ENCODE results near the gene INPP4B.
A peak's percentile ranks its signal among the peaks of the same experiment; 100 is the strongest.
"Not testable (repeated sequence)": the region's sequence is repeated elsewhere in the genome, so short reads cannot be mapped to it uniquely, and the experiment has no call there.

The INPP4B gene

GRCh38 chr4:142551517-142552305, 294.4 kb downstream of the INPP4B start:
- FAIRE-seq (no peak), DNase-seq (ENCODE audit: insufficient read length, low spot score) (no peak)

GRCh38 chr4:142550965-142551364, 295.1 kb downstream of the INPP4B start:
- FAIRE-seq (no peak), DNase-seq (ENCODE audit: insufficient read length, low spot score) (no peak)

GRCh38 chr4:142549726-142550463, 296.2 kb downstream of the INPP4B start:
- DNase-seq (ENCODE audit: insufficient read length, low spot score), result peak; percentile 43
- peak; percentile 76 for FAIRE-seq

- DNase-seq (ENCODE audit: insufficient read length, low spot score) (no peak), FAIRE-seq (no peak)
These were observed 296.9 kb downstream of the INPP4B start for GRCh38 chr4:142549248-142549647.

GRCh38 chr4:142548491-142548890, 297.6 kb downstream of the INPP4B start:
- FAIRE-seq (no peak), DNase-seq (ENCODE audit: insufficient read length, low spot score) (no peak)

GRCh38 chr4:142547974-142548373, 298.1 kb downstream of the INPP4B start:
- FAIRE-seq (no peak), DNase-seq (ENCODE audit: insufficient read length, low spot score) (no peak)

- FAIRE-seq (no peak), DNase-seq (ENCODE audit: insufficient read length, low spot score) (no peak)
These were observed 301.5 kb downstream of the INPP4B start for GRCh38 chr4:142544594-142544993.

GRCh38 chr4:142544039-142544438, 302.1 kb downstream of the INPP4B start:
- FAIRE-seq (no peak), DNase-seq (ENCODE audit: insufficient read length, low spot score) (no peak)

- FAIRE-seq, result no peak
- DNase-seq (ENCODE audit: insufficient read length, low spot score), result no peak
These were observed 305.7 kb downstream of the INPP4B start for GRCh38 chr4:142540483-142540804.

GRCh38 chr4:142539796-142540482, 306.2 kb downstream of the INPP4B start:
- DNase-seq (ENCODE audit: insufficient read length, low spot score), result no peak
- FAIRE-seq, result no peak

GRCh38 chr4:142535009-142535408, 311.1 kb downstream of the INPP4B start:
- DNase-seq (ENCODE audit: insufficient read length, low spot score) (no peak), FAIRE-seq (no peak)

- DNase-seq (ENCODE audit: insufficient read length, low spot score) (no peak), FAIRE-seq (no peak)
These were observed 314.0 kb downstream of the INPP4B start for GRCh38 chr4:142532054-142532453.

- DNase-seq (ENCODE audit: insufficient read length, low spot score) (no peak), FAIRE-seq (no peak)
These were observed 315.4 kb downstream of the INPP4B start for GRCh38 chr4:142530728-142531127.

- DNase-seq (ENCODE audit: insufficient read length, low spot score) (no peak), FAIRE-seq (no peak)
These were observed 317.7 kb downstream of the INPP4B start for GRCh38 chr4:142528433-142528832.

GRCh38 chr4:142523111-142523510, 323.0 kb downstream of the INPP4B start:
- DNase-seq (ENCODE audit: insufficient read length, low spot score) (no peak), FAIRE-seq (no peak)

GRCh38 chr4:142519342-142519741, 326.8 kb downstream of the INPP4B start:
- peak; percentile 20 for FAIRE-seq
- no peak for DNase-seq (ENCODE audit: insufficient read length, low spot score)

- FAIRE-seq, result no peak
- no peak for DNase-seq (ENCODE audit: insufficient read length, low spot score)
These were observed 329.2 kb downstream of the INPP4B start for GRCh38 chr4:142516686-142517526.

- FAIRE-seq (no peak), DNase-seq (ENCODE audit: insufficient read length, low spot score) (no peak)
These were observed 333.9 kb downstream of the INPP4B start for GRCh38 chr4:142512161-142512560.

- FAIRE-seq, result no peak
These were observed 336.2 kb downstream of the INPP4B start for GRCh38 chr4:142509881-142510280.

GRCh38 chr4:142509381-142509780, 336.7 kb downstream of the INPP4B start:
- not testable (repeated sequence) for DNase-seq (ENCODE audit: insufficient read length, low spot score); FAIRE-seq

More at GRCh38 chr4:142509881-142510280, 336.2 kb downstream of the INPP4B start:
- DNase-seq (ENCODE audit: insufficient read length, low spot score), result no peak

- FAIRE-seq, result no peak
- no peak for DNase-seq (ENCODE audit: insufficient read length, low spot score)
These were observed 345.1 kb downstream of the INPP4B start for GRCh38 chr4:142500966-142501365.

Measured in HTR-8/SVneo (cell line).